ENCODE data around the gene VRK3. TPM values are rescaled to one million over a fixed set of nuclear protein-coding genes. Genes with fewer than 3 reads are reported as not detected.
"Not testable (repeated sequence)": the region's sequence is repeated elsewhere in the genome, so short reads cannot be mapped to it uniquely, and the experiment has no call there.

The VRK3 gene
- total RNA-seq, 1 experiment from 2014 or later, result 41.0 TPM

DNA sequence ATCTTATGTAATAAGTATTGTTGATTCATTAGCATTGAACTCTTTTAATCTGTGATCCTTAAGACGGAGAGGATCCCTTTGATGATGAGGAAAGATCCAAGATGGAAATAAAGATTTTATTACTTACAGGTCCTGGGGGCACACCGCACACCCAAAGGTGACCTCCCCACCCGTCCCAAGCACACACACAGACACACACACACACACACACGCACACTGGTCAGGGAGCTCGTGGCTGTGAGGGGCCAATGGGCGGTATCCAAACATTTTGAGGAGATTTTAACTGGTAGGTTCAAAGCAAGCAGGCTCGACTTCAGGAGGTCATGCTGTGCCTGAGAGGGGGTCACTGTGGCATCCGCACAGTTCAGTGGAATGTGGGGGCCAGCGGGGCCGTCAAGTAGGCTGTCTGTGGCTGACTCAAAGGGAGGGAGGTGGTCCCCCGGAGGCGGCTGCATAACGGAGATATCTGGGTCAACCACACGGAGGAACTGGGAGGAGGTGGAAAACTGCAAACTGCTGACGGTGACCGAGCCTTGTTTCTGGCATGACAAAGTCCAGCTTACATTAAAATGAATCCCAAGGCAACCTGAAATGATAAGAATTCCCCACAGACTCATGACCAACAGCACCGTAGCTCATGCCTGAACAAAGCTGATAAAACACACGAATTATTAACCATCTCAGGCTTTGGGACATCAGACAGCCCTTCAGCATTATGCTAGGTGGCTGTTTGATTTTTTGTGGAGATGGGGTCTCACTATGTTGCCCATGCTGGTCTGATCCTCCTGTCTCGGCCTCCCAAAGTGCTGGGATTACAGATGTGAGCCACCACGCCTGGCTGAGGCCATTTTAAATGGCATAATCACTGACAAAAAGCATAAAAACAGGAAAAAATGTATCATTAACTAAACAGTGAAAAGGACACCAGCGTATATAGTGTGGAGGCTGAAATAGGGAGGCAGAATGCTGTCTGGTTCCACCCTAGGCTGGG, 43.3 kb downstream of the VRK3 start:
- Histone ChIP-seq H3K9me3 (no peaks in the 10 kb centered on the region), H3K27me3 (no peaks in the 10 kb centered on the region), H3K36me3 (peaks cover 4% of the 10 kb centered on the region; the same call in 1 of the 2 replicates), H3K4me3 (no peak overlapping the region)
- no peak for DNase-seq

- no peak overlapping the region for H3K4me3 ChIP-seq
- H3K27me3 ChIP-seq, result no peaks in the 10 kb centered on the region
- peaks cover 4% of the 10 kb centered on the region for H3K36me3 ChIP-seq
- DNase-seq, result no peak
- H3K9me3 ChIP-seq, result no peaks in the 10 kb centered on the region
Observed at GRCh38 chr19:49978324-49978723, 46.8 kb downstream of the VRK3 start.

DNA sequence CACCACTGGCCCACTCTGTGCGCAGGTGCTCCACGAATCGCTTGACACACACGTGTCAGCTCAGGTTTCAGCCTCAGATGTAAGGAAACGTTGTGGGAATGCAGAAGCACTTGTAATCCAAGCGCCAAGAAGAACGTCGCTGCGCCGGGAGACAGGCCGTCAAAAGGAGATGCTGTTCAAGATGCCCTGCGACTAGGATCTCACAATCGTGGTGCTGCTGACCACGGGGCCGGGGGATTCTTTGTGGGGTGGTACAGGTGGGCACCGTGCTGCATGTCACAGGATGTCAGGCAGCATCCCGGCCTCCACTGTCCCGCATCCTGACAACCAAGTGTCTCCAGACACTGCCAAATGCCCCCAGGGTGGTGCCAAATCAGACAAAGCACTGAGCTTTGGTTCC, 47.3 kb downstream of the VRK3 start:
- no peaks in the 10 kb centered on the region for H3K9me3 ChIP-seq
- no peaks in the 10 kb centered on the region for H3K27me3 ChIP-seq
- DNase-seq, result no peak
- H3K4me3 ChIP-seq, result no peak overlapping the region
- H3K36me3 ChIP-seq, result peaks cover 4% of the 10 kb centered on the region

- Histone ChIP-seq H3K36me3 (peaks cover 4% of the 10 kb centered on the region), H3K9me3 (no peaks in the 10 kb centered on the region), H3K4me3 (no peak overlapping the region), H3K27me3 (no peaks in the 10 kb centered on the region)
- DNase-seq, result no peak
Observed at GRCh38 chr19:49977076-49977475, 48.1 kb downstream of the VRK3 start.

- H3K4me3 ChIP-seq, result no peak overlapping the region
- H3K9me3 ChIP-seq, result no peaks in the 10 kb centered on the region
- H3K36me3 ChIP-seq, result peaks cover under 1% of the 10 kb centered on the region
- H3K27me3 ChIP-seq, result no peaks in the 10 kb centered on the region
- no peak for DNase-seq
Observed at GRCh38 chr19:49976496-49976895, 48.7 kb downstream of the VRK3 start.

DNA sequence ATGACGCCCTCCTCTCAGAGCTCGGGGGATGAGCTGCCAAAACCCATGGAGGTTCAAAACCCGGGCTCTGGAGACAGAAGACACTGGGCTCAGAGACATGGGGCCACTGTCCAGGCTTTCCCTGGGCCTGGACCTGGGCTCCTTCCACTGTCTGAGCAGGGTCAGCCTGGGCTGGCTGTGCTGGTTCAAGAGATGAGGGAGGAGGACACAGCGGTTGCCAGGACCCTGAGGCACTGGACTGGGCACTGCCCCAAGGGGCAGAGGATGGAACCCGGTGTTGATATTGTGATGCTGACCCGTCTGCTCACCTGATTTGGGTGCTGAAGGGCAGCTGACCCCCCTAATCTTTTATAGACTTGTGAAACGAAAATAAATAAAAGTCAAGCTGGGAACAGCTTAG, 50.1 kb downstream of the VRK3 start:
- Histone ChIP-seq H3K36me3 (no peaks in the 10 kb centered on the region; the same call in 1 of the 2 replicates), H3K4me3 (no peak overlapping the region), H3K9me3 (no peaks in the 10 kb centered on the region)

GRCh38 chr19:49973987-49974386, 51.2 kb downstream of the VRK3 start:
- Histone ChIP-seq H3K9me3 (no peaks in the 10 kb centered on the region), H3K27me3 (peaks cover under 1% of the 10 kb centered on the region), H3K36me3 (no peaks in the 10 kb centered on the region; the same call in 1 of the 2 replicates), H3K4me3 (no peak overlapping the region)
- no peak for DNase-seq

More for the DNA sequence above, 50.1 kb downstream of the VRK3 start:
- H3K27me3 ChIP-seq, result no peaks in the 10 kb centered on the region
- DNase-seq, result no peak

- no peak overlapping the region for H3K4me3 ChIP-seq
- no peak for DNase-seq
- peaks cover 9% of the 10 kb centered on the region for H3K27me3 ChIP-seq
- H3K9me3 ChIP-seq, result no peaks in the 10 kb centered on the region
- no peaks in the 10 kb centered on the region; the same call in 1 of the 2 replicates for H3K36me3 ChIP-seq
Observed at GRCh38 chr19:49972841-49973240, 52.3 kb downstream of the VRK3 start.

- DNase-seq, result no peak
- Histone ChIP-seq H3K27me3 (peaks cover 13% of the 10 kb centered on the region), H3K9me3 (no peaks in the 10 kb centered on the region), H3K36me3 (no peaks in the 10 kb centered on the region; the same call in 1 of the 2 replicates), H3K4me3 (no peak overlapping the region)
Observed at GRCh38 chr19:49971991-49972411, 53.2 kb downstream of the VRK3 start.

- not testable (repeated sequence) for DNase-seq, H3K4me3 ChIP-seq, H3K9me3 ChIP-seq, H3K36me3 ChIP-seq
- H3K27me3 ChIP-seq, result peaks cover 21% of the 10 kb centered on the region
Observed at GRCh38 chr19:49969355-49969754, 55.8 kb downstream of the VRK3 start.

DNA sequence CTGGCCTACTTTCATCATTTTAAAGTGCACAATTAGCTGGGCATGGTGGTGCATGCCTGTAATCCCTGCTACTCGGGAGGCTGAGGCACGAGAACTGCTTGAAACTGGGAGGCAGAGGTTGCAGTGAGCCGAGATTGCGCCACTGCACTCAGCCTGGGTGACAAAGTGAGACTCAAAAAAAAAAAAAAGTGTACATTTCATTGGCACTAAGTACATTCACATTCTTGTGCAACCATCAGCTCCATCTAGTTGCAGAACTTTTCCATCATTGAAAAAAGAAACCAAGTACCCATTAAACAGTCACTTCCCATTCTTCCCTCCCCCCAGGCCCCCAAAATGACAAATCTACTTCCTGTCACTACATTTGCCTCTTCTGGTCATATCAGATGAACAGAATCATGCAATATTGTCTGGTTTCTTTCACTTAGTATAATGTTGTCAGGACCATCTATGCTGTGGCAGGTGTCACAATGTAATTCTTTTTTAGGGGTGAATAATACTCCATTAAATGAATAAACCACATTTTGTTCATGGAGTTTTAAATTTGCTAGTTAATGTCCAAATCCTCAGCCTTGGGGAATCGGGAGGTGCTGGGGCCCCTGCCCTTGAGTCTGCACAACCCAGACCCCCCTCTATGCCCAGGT, 56.8 kb downstream of the VRK3 start:
- no peak overlapping the region for H3K4me3 ChIP-seq
- DNase-seq, result no peak
- H3K9me3 ChIP-seq, result no peaks in the 10 kb centered on the region
- H3K27me3 ChIP-seq, result peaks cover 24% of the 10 kb centered on the region
- H3K36me3 ChIP-seq, result no peaks in the 10 kb centered on the region

- not testable (repeated sequence) for H3K36me3 ChIP-seq, DNase-seq, H3K4me3 ChIP-seq, H3K9me3 ChIP-seq
- H3K27me3 ChIP-seq, result peaks cover 21% of the 10 kb centered on the region
Observed at GRCh38 chr19:49960980-49961379, 64.2 kb downstream of the VRK3 start, which contains the start of gene SIGLEC11. SIGLEC11 (minus strand) TSS chr19:49961172; CDS start chr19:49961081, 91 bp downstream.

DNA sequence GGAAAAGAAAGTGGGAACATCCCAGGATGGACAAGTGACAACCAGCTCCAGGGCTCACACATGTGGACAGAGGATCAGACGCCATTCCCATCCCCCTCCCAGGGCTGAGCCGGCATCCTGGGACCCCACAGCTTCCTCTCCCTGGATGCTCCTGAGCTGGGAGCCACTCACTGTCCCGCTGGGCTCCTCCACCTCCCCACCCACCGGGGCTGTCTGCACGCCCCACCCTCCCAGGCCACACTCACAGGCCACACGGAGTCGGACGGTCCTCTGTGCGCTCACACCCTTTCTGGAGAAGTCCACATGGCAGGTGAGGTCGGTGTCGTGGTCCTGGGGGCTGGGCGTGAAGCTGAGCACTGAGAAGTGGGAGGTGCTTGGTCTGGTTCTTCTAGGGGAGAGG, 65.3 kb downstream of the VRK3 start:
- not testable (repeated sequence) for H3K36me3 ChIP-seq, H3K9me3 ChIP-seq, DNase-seq, H3K4me3 ChIP-seq
- peaks cover 21% of the 10 kb centered on the region for H3K27me3 ChIP-seq

- H3K27me3 ChIP-seq, result peaks cover 17% of the 10 kb centered on the region
- not testable (repeated sequence) for H3K4me3 ChIP-seq, H3K36me3 ChIP-seq, H3K9me3 ChIP-seq, DNase-seq
Observed at GRCh38 chr19:49958596-49958995, 66.6 kb downstream of the VRK3 start.

GRCh38 chr19:49958144-49958543, 67.0 kb downstream of the VRK3 start:
- not testable (repeated sequence) for H3K36me3 ChIP-seq, H3K4me3 ChIP-seq, DNase-seq, H3K9me3 ChIP-seq
- peaks cover 12% of the 10 kb centered on the region for H3K27me3 ChIP-seq

DNA sequence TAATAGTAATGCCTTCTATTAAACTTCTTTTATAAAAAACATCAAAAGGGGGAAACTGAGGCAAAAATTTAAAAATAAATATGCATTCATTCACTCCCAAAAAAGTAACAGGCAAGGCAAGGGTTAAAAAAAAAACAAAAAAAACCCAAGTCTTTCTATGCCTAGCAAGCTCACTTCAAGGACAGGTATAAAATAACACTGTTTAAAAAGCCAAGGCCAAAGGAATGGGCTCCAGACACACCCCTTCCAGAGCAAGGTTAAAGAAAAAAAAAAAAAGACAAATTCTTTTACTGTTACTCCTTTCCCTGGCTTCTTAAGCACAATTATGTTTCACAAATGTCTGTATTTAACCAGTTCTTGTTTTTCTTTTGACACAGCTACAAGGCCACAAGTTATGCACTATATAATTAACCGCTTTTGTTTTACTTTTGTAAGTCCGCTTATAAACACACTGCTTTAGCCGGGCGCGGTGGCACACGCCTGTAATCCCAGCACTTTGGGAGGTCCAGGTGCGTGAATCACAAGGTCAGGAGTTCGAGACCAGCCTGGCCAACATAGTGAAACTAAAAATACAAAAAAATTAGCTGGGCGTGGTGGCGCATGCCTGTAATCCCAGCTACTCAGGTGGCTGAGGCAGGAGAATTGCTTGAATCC, 67.8 kb downstream of the VRK3 start:
- peaks cover 8% of the 10 kb centered on the region for H3K27me3 ChIP-seq
- H3K36me3 ChIP-seq, result no peaks in the 10 kb centered on the region
- no peak overlapping the region for H3K4me3 ChIP-seq
- DNase-seq, result no peak
- H3K9me3 ChIP-seq, result no peaks in the 10 kb centered on the region

GRCh38 chr19:49956115-49956495, 69.1 kb downstream of the VRK3 start:
- Histone ChIP-seq H3K9me3 (no peaks in the 10 kb centered on the region), H3K4me3 (no peak overlapping the region), H3K36me3 (no peaks in the 10 kb centered on the region), H3K27me3 (peaks cover under 1% of the 10 kb centered on the region)
- no peak for DNase-seq
